H9 (cell line): ENCODE results near the gene AKIRIN2. TPM values are rescaled to one million over a fixed set of nuclear protein-coding genes. Genes with fewer than 3 reads are reported as not detected.

ENCODE experiments used
- DNase-seq: peaks from one replicate; pipeline ENCODE4 v3.0.0-alpha.2; 2017
- H2AFZ ChIP-seq: one replicate; pipeline ENCODE4 v1.6.1; 2013; ENCODE audit warnings: mild to moderate bottlenecking, low read length, control low read depth, moderate library complexity
- H2AK5ac ChIP-seq: 2 replicates; pipeline ENCODE4 v1.6.1; 2013; ENCODE audit warnings: low read length, control low read depth, mixed read lengths; ENCODE audit not compliant: insufficient read length
- H2BK120ac ChIP-seq: one replicate; pipeline ENCODE4 v1.6.1; 2013; ENCODE audit warnings: low read depth, mild to moderate bottlenecking, low read length, control low read depth, inconsistent platforms; ENCODE audit not compliant: poor library complexity, severe bottlenecking
- H2BK12ac ChIP-seq: 2 replicates; pipeline ENCODE4 v1.6.1; 2013; ENCODE audit warnings: low read length, control low read depth, mixed read lengths, low read depth; ENCODE audit not compliant: insufficient read length
- H2BK15ac ChIP-seq: 2 replicates; pipeline ENCODE4 v1.6.1; 2013; ENCODE audit warnings: low read depth, low read length, control low read depth
- H2BK20ac ChIP-seq: one replicate; pipeline ENCODE4 v1.6.1; 2013; ENCODE audit warnings: low read depth, mild to moderate bottlenecking, low read length, control low read depth, inconsistent platforms; ENCODE audit not compliant: poor library complexity, severe bottlenecking
- H2BK5ac ChIP-seq: 2 replicates; pipeline ENCODE4 v1.6.1; 2013; ENCODE audit warnings: low read length, control low read depth, mixed read lengths; ENCODE audit not compliant: insufficient read length
- H3K14ac ChIP-seq: 2 replicates; pipeline ENCODE4 v1.6.1; 2013; ENCODE audit warnings: low read length, control low read depth; ENCODE audit not compliant: insufficient read depth
- H3K18ac ChIP-seq: 2 replicates; pipeline ENCODE4 v1.6.1; 2013; ENCODE audit warnings: low read depth, mild to moderate bottlenecking, mixed read lengths, low read length, control low read depth; ENCODE audit not compliant: insufficient read length
- H3K23ac ChIP-seq: 2 replicates; pipeline ENCODE4 v1.6.1; 2013; ENCODE audit warnings: low read length, control low read depth, mixed read lengths, low read depth; ENCODE audit not compliant: insufficient read length
- H3K23me2 ChIP-seq: 2 replicates; pipeline ENCODE4 v1.6.1; 2013; ENCODE audit warnings: low read depth, mild to moderate bottlenecking, mixed read lengths, low read length, control low read depth; ENCODE audit not compliant: insufficient read length, poor library complexity, severe bottlenecking
- H3K27ac ChIP-seq: 2 replicates; pipeline ENCODE4 v1.5.1; 2013; ENCODE audit warnings: low read length, control low read depth, mixed read lengths, low read depth; ENCODE audit not compliant: insufficient read length
- H3K27me3 ChIP-seq: 2 replicates; pipeline ENCODE4 v1.6.1; 2013; ENCODE audit warnings: low read length, control low read depth, inconsistent platforms; ENCODE audit not compliant: insufficient read depth
- H3K4ac ChIP-seq: 2 replicates; pipeline ENCODE4 v1.6.1; 2013; ENCODE audit warnings: low read depth, mild to moderate bottlenecking, control low read depth, inconsistent platforms, low read length, moderate library complexity
- H3K4me1 ChIP-seq: 2 replicates; pipeline ENCODE4 v1.6.1; 2013; ENCODE audit warnings: low read length, control low read depth, inconsistent platforms; ENCODE audit not compliant: insufficient read depth
- H3K4me2 ChIP-seq: 2 replicates; pipeline ENCODE4 v1.6.1; 2013; ENCODE audit warnings: low read length, control low read depth, mixed read lengths; ENCODE audit not compliant: insufficient read length, insufficient read depth
- H3K56ac ChIP-seq: 2 replicates; pipeline ENCODE4 v1.6.1; 2013; ENCODE audit warnings: low read depth, mild to moderate bottlenecking, mixed read lengths, low read length, control low read depth; ENCODE audit not compliant: insufficient read length
- H3K79me1 ChIP-seq: 2 replicates; pipeline ENCODE4 v1.6.1; 2013; ENCODE audit warnings: low read depth, mild to moderate bottlenecking, moderate library complexity, low read length, control low read depth, inconsistent platforms; ENCODE audit not compliant: insufficient read depth, poor library complexity, severe bottlenecking
- H3K79me2 ChIP-seq: 2 replicates; pipeline ENCODE4 v1.6.1; 2013; ENCODE audit warnings: low read length, control low read depth, inconsistent platforms; ENCODE audit not compliant: insufficient read depth
- H3K9ac ChIP-seq: 2 replicates; pipeline ENCODE4 v1.6.1; 2013; ENCODE audit warnings: low read length, control low read depth, mixed read lengths; ENCODE audit not compliant: insufficient read length; ENCODE audit errors: extremely low read depth
- H3K9me3 ChIP-seq: one replicate; pipeline ENCODE4 v1.6.1; 2013; ENCODE audit warnings: low read depth, low read length, inconsistent platforms; ENCODE audit not compliant: control insufficient read depth
- H3T11ph ChIP-seq: one replicate; pipeline ENCODE4 v1.6.1; 2013; ENCODE audit warnings: mild to moderate bottlenecking, low read length, control low read depth, inconsistent platforms
- H4K20me1 ChIP-seq: one replicate; pipeline ENCODE4 v1.6.1; 2013; ENCODE audit not compliant: control insufficient read depth, insufficient read length, insufficient read depth
- H4K5ac ChIP-seq: 2 replicates; pipeline ENCODE4 v1.6.1; 2013; ENCODE audit warnings: low read depth, mild to moderate bottlenecking, mixed read lengths, low read length, control low read depth; ENCODE audit not compliant: insufficient read length
- H4K8ac ChIP-seq: replicated peaks from 2 replicates; pipeline ENCODE4 v1.6.1; 2013; ENCODE audit warnings: low read length, control low read depth, mixed read lengths, low read depth; ENCODE audit not compliant: insufficient read length
- H4K91ac ChIP-seq: 2 replicates; pipeline ENCODE4 v1.6.1; 2013; ENCODE audit warnings: low read depth, mild to moderate bottlenecking, moderate library complexity, mixed read lengths, low read length, control low read depth; ENCODE audit not compliant: insufficient read length
- H3K27ac Mint-ChIP-seq, 3 experiments: 2 replicates in 2 of 3; 3 replicates in 1 of 3; pipeline ENCODE4 v1.8.0; 2020 to 2021; ENCODE audit warnings: mixed read lengths in 3 of 3, mild to moderate bottlenecking in 1 of 3, moderate library complexity in 1 of 3
- H3K27me3 Mint-ChIP-seq: 2 replicates; pipeline ENCODE4 v1.8.0; 2021; ENCODE audit warnings: low read depth, mild to moderate bottlenecking, moderate library complexity, mixed read lengths
- H3K36me3 Mint-ChIP-seq, 3 experiments: 2 replicates in 2 of 3; 3 replicates in 1 of 3; pipeline ENCODE4 v1.8.0; 2020 to 2021; ENCODE audit warnings: low read depth in 3 of 3, mixed read lengths in 3 of 3; ENCODE audit not compliant: insufficient read depth in 1 of 3
- H3K4me1 Mint-ChIP-seq, 2 experiments: 2 replicates each; pipeline ENCODE4 v1.8.0; 2020; ENCODE audit warnings: mixed read lengths in 2 of 2
- H3K4me3 Mint-ChIP-seq, 2 experiments: 2 replicates in 1 of 2; 3 replicates in 1 of 2; pipeline ENCODE4 v1.8.0; 2020 to 2021; ENCODE audit warnings: mild to moderate bottlenecking in 2 of 2, mixed read lengths in 2 of 2, moderate library complexity in 1 of 2
- H3K9me3 Mint-ChIP-seq, 2 experiments: 2 replicates in 1 of 2; 3 replicates in 1 of 2; pipeline ENCODE4 v1.8.0; 2020; ENCODE audit warnings: mild to moderate bottlenecking in 2 of 2, mixed read lengths in 2 of 2, moderate library complexity in 1 of 2
- total RNA-seq: library from RNA; stranded (reverse); gene quantifications from 2 replicates; pipeline ENCODE4 v1.2.1, GENCODE V29; 2021
- TF ChIP-seq, protein P1 (sequence below): fragments of 200-600 bp; sonication (generic); conservative IDR thresholded peaks from 3 replicates; pipeline ENCODE4 v1.8.0; 2021; ENCODE audit warnings: antibody characterized with exemption, mild to moderate bottlenecking

Gene AKIRIN2
- total RNA-seq, 1 experiment from 2014 or later = 75.7 TPM

DNA sequence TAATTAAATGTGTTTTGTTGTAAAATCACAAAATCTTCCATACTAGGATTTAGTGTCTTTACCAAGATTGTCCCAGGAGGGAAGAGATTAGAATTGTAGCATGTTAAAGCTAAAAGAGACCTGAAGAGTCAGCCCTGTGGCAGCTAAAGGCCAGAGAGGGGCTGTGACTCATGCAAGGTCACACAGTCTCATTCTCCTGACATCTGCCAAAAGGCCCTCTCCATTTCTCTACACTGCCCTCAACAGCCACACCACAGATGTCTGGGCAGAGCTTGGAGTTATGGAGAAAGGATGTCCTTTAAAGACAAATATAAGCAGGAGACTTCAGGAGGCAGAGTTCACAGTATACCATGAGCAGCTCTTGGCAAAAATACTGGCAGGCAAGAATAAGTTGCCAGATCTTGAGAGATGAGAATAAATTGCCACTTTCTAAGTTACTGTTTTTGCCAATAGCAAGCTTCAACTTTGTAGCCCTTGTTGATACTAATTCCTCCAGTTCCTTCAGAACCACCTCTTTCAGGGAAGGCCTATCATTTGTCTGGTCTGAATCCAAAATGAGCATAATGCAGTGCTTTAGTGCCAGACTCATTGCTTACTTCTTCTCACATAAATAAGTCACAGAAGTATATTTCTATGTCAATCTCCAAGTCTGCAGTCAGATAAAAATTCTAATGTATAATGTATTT, 41.7 kb downstream of the AKIRIN2 start:
- no peak overlapping the region for H2BK120ac ChIP-seq
- no peak overlapping the region for H3T11ph ChIP-seq
- H3K23me2 ChIP-seq = no peaks in the 10 kb centered on the region
- no peak for DNase-seq
- H4K5ac ChIP-seq = no peak overlapping the region
- H3K23ac ChIP-seq = no peak overlapping the region
- H2BK5ac ChIP-seq = no peak overlapping the region
- TF ChIP-seq, protein P1, sequence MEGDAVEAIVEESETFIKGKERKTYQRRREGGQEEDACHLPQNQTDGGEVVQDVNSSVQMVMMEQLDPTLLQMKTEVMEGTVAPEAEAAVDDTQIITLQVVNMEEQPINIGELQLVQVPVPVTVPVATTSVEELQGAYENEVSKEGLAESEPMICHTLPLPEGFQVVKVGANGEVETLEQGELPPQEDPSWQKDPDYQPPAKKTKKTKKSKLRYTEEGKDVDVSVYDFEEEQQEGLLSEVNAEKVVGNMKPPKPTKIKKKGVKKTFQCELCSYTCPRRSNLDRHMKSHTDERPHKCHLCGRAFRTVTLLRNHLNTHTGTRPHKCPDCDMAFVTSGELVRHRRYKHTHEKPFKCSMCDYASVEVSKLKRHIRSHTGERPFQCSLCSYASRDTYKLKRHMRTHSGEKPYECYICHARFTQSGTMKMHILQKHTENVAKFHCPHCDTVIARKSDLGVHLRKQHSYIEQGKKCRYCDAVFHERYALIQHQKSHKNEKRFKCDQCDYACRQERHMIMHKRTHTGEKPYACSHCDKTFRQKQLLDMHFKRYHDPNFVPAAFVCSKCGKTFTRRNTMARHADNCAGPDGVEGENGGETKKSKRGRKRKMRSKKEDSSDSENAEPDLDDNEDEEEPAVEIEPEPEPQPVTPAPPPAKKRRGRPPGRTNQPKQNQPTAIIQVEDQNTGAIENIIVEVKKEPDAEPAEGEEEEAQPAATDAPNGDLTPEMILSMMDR = no peak
- H4K8ac ChIP-seq = no peak overlapping the region
- no peaks in the 10 kb centered on the region for H3K9me3 Mint-ChIP-seq
- no peak overlapping the region for H2BK15ac ChIP-seq
- H3K14ac ChIP-seq = no peak overlapping the region
- H3K4me3 Mint-ChIP-seq = no peak overlapping the region
- H3K36me3 Mint-ChIP-seq = peaks cover 21 to 63% (median 59%) of the 10 kb centered on the region in 3 experiments
- H3K27ac ChIP-seq = no peak overlapping the region
- no peaks in the 10 kb centered on the region for H3K79me1 ChIP-seq
- no peaks in the 10 kb centered on the region for H3K4me1 Mint-ChIP-seq
- H3K79me2 ChIP-seq = no peaks in the 10 kb centered on the region
- H4K20me1 ChIP-seq = no peaks in the 10 kb centered on the region
- H3K4me2 ChIP-seq = no peak overlapping the region
- H3K4ac ChIP-seq = no peak overlapping the region
- no peak overlapping the region for H3K27ac Mint-ChIP-seq
- no peaks in the 10 kb centered on the region for H3K9me3 ChIP-seq
- no peaks in the 10 kb centered on the region for H3K27me3 ChIP-seq
- H3K27me3 Mint-ChIP-seq = no peaks in the 10 kb centered on the region; the same call in 1 of the 2 replicates
- no peaks in the 10 kb centered on the region for H3K4me1 ChIP-seq
- no peak overlapping the region for H2BK20ac ChIP-seq
- H2AK5ac ChIP-seq = no peak overlapping the region
- no peak overlapping the region for H2BK12ac ChIP-seq
- no peak overlapping the region for H3K9ac ChIP-seq
- H2AFZ ChIP-seq = no peak overlapping the region
- H3K18ac ChIP-seq = no peak overlapping the region
- H4K91ac ChIP-seq = no peak overlapping the region
- H3K56ac ChIP-seq = no peak overlapping the region
